CD4-positive, alpha-beta T cell (primary cell): ENCODE results near the gene CAPRIN2. TPM values are rescaled to one million over a fixed set of nuclear protein-coding genes. Genes with fewer than 3 reads are reported as not detected.

ENCODE experiments used
- ATAC-seq: fragments of 200-7000 bp; cut with Tn5 transposase; one replicate; pipeline ENCODE4 v1.10.0; 2022; ENCODE audit warnings: mild to moderate bottlenecking; ENCODE audit not compliant: poor library complexity
- CTCF ChIA-PET: fragments of 350-600 bp; sonication (Branson Sonifier 250); formaldehyde crosslinking; loops from one replicate; lab custom pipeline; 2021; ENCODE audit warnings: antibody characterized with exemption, inconsistent platforms; lab: Charles Lee
- POLR2A ChIA-PET: fragments of 350-600 bp; sonication (Branson Sonifier 250); formaldehyde crosslinking; loops from one replicate; lab custom pipeline; 2021; ENCODE audit warnings: antibody characterized with exemption, inconsistent platforms; lab: Charles Lee
- DNase-seq, 14 experiments: peaks; one replicate each; pipeline ENCODE4 v3.0.0-alpha.2; 2013 to 2020; ENCODE audit warnings: mixed read lengths in 2 of 14
- H3K27ac ChIP-seq, 2 donors: one replicate each; pipeline versions ENCODE4 v1.5.1 to v1.7.0; 2013; ENCODE audit warnings: low read length in 2 of 2, low read depth in 1 of 2, mild to moderate bottlenecking in 1 of 2
- H3K27me3 ChIP-seq, 2 experiments: 1 replicate in 1 of 2; 2 replicates in 1 of 2; pipeline versions ENCODE4 v1.6.1 to v1.7.0; 2013; ENCODE audit warnings: low read length in 2 of 2, control low read depth in 1 of 2, mild to moderate bottlenecking in 1 of 2, moderate library complexity in 1 of 2; ENCODE audit not compliant: insufficient read depth in 2 of 2, control insufficient read depth in 1 of 2
- H3K36me3 ChIP-seq: one replicate; pipeline ENCODE4 v1.6.1; 2013; ENCODE audit warnings: low read length, control low read depth; ENCODE audit not compliant: insufficient read depth
- H3K4me1 ChIP-seq: one replicate; pipeline ENCODE4 v1.6.1; 2013; ENCODE audit warnings: low read length, control low read depth; ENCODE audit not compliant: insufficient read depth
- H3K4me3 ChIP-seq: one replicate; pipeline ENCODE4 v1.5.1; 2013; ENCODE audit warnings: mild to moderate bottlenecking, low read length, moderate library complexity
- H3K9me3 ChIP-seq, 2 experiments: 1 replicate in 1 of 2; 2 replicates in 1 of 2; pipeline versions ENCODE4 v1.6.1 to v1.7.0; 2013; ENCODE audit warnings: low read length in 2 of 2, mild to moderate bottlenecking in 2 of 2, control low read depth in 1 of 2, moderate library complexity in 1 of 2; ENCODE audit not compliant: control insufficient read depth in 1 of 2, insufficient read depth in 1 of 2
- H3K27ac Mint-ChIP-seq: one replicate; pipeline ENCODE4 v1.8.0; 2020; ENCODE audit warnings: mixed read lengths
- H3K27me3 Mint-ChIP-seq: one replicate; pipeline ENCODE4 v1.8.0; 2021; ENCODE audit warnings: mixed read lengths
- H3K36me3 Mint-ChIP-seq: one replicate; pipeline ENCODE4 v1.8.0; 2021; ENCODE audit warnings: low read depth, mixed read lengths
- H3K4me1 Mint-ChIP-seq: one replicate; pipeline ENCODE4 v1.8.0; 2021; ENCODE audit warnings: low read depth, mixed read lengths
- H3K4me3 Mint-ChIP-seq: one replicate; pipeline ENCODE4 v1.8.0; 2020; ENCODE audit warnings: mild to moderate bottlenecking, mixed read lengths
- H3K9me3 Mint-ChIP-seq: one replicate; pipeline ENCODE4 v1.8.0; 2020; ENCODE audit warnings: mixed read lengths
- CTCF ChIP-seq: fragments of 200-600 bp; IDR thresholded peaks from one replicate; pipeline ENCODE4 v1.8.0; 2022; ENCODE audit warnings: antibody characterized with exemption, mild to moderate bottlenecking
- intact Hi-C, 2 experiments: fragments of 100-400 bp; cut with DNase I in 1 of 2; cut with micrococcal nuclease in 1 of 2; formaldehyde crosslinking; loops; one replicate each; pipeline versions ENCODE4 v1.15.1 to v1.9.0; 2023 to 2025; cut with DNase I, micrococcal nuclease
- total RNA-seq, 174 experiments: library from RNA in 2 of 174; stranded (reverse) in 2 of 174; gene quantifications; one replicate each; pipeline ENCODE4 v1.2.3 and lab custom pipeline; 2021 to 2026

The CAPRIN2 gene
- total RNA-seq, 2 experiments from 2014 or later: 21.2 to 24.6 TPM

- intact Hi-C loops: loop anchor here in 1 of 2 experiments (10.0 kb wide), 1 partner anchor 1991 kb away; the partner anchor contains the start of gene YARS2
- Histone ChIP-seq H3K4me1 (no peaks in the 10 kb centered on the region), H3K4me3 (no peak overlapping the region), H3K36me3 (no peaks in the 10 kb centered on the region), H3K27ac (no peak overlapping the region), H3K27me3 (peaks cover 0 to 2% of the 10 kb centered on the region in 2 experiments), H3K9me3 (peaks cover 0 to 5% of the 10 kb centered on the region in 2 experiments)
- no peak overlapping the region for H3K27ac Mint-ChIP-seq
- DNase-seq: no peak
- H3K36me3 Mint-ChIP-seq: no peaks in the 10 kb centered on the region
- ChIA-PET CTCF (no interaction called here), POLR2A (no interaction called here)
- TF ChIP-seq CTCF: no peak
- H3K4me3 Mint-ChIP-seq: no peak overlapping the region
- H3K27me3 Mint-ChIP-seq: no peaks in the 10 kb centered on the region
- ATAC-seq: no peak
- H3K4me1 Mint-ChIP-seq: no peaks in the 10 kb centered on the region
- H3K9me3 Mint-ChIP-seq: no peaks in the 10 kb centered on the region
Measured at GRCh38 chr12:30764251-30764650, 9.5 kb upstream of the CAPRIN2 start.

- Mint-ChIP-seq H3K27ac (no peak overlapping the region), H3K4me3 (no peak overlapping the region), H3K9me3 (no peaks in the 10 kb centered on the region), H3K27me3 (no peaks in the 10 kb centered on the region), H3K36me3 (no peaks in the 10 kb centered on the region), H3K4me1 (no peaks in the 10 kb centered on the region)
- H3K4me1 ChIP-seq: no peaks in the 10 kb centered on the region
- peaks cover 0 to 5% of the 10 kb centered on the region in 2 experiments for H3K9me3 ChIP-seq
- ATAC-seq: no peak
- no peaks in the 10 kb centered on the region for H3K27me3 ChIP-seq
- H3K4me3 ChIP-seq: no peak overlapping the region
- intact Hi-C loops: loop anchor here in 1 of 2 experiments (10.0 kb wide), 1 partner anchor 1992 kb away; the partner anchor contains the start of gene YARS2
- POLR2A ChIA-PET: no interaction called here
- H3K36me3 ChIP-seq: no peaks in the 10 kb centered on the region
- H3K27ac ChIP-seq: no peak overlapping the region
- no peak for DNase-seq
- TF ChIP-seq CTCF: no peak
- CTCF ChIA-PET: no interaction called here
Measured at GRCh38 chr12:30763053-30763452, 8.3 kb upstream of the CAPRIN2 start.

- intact Hi-C loops: loop anchor here in 1 of 2 experiments (10.0 kb wide), 1 partner anchor 1993 kb away; the partner anchor contains the start of gene YARS2
- no peak for DNase-seq
- POLR2A ChIA-PET: no interaction called here
- TF ChIP-seq CTCF: no peak
- H3K9me3 Mint-ChIP-seq: no peaks in the 10 kb centered on the region
- H3K27ac ChIP-seq: no peak overlapping the region
- H3K36me3 Mint-ChIP-seq: no peaks in the 10 kb centered on the region
- no peak for ATAC-seq
- no peak overlapping the region for H3K4me3 Mint-ChIP-seq
- no peak overlapping the region for H3K27ac Mint-ChIP-seq
- no peak overlapping the region for H3K4me3 ChIP-seq
- no peaks in the 10 kb centered on the region for H3K4me1 ChIP-seq
- no peaks in the 10 kb centered on the region for H3K36me3 ChIP-seq
- peaks cover 0 to 5% of the 10 kb centered on the region in 2 experiments for H3K9me3 ChIP-seq
- H3K27me3 ChIP-seq: no peaks in the 10 kb centered on the region
- H3K4me1 Mint-ChIP-seq: no peaks in the 10 kb centered on the region
- no peaks in the 10 kb centered on the region for H3K27me3 Mint-ChIP-seq
- CTCF ChIA-PET: no interaction called here
Measured at GRCh38 chr12:30761730-30762129, 7.0 kb upstream of the CAPRIN2 start.
